Measurements from ENCODE around the gene NSD2. TPM values are rescaled to one million over a fixed set of nuclear protein-coding genes. Genes with fewer than 3 reads are reported as not detected.

Gene NSD2
- total and polyA plus RNA-seq, 9 of the 15 experiments (the other 6 are each of a cell fraction or from before 2014, with no cell fraction given), result 6.4 to 126 (median 58.8) TPM

DNA sequence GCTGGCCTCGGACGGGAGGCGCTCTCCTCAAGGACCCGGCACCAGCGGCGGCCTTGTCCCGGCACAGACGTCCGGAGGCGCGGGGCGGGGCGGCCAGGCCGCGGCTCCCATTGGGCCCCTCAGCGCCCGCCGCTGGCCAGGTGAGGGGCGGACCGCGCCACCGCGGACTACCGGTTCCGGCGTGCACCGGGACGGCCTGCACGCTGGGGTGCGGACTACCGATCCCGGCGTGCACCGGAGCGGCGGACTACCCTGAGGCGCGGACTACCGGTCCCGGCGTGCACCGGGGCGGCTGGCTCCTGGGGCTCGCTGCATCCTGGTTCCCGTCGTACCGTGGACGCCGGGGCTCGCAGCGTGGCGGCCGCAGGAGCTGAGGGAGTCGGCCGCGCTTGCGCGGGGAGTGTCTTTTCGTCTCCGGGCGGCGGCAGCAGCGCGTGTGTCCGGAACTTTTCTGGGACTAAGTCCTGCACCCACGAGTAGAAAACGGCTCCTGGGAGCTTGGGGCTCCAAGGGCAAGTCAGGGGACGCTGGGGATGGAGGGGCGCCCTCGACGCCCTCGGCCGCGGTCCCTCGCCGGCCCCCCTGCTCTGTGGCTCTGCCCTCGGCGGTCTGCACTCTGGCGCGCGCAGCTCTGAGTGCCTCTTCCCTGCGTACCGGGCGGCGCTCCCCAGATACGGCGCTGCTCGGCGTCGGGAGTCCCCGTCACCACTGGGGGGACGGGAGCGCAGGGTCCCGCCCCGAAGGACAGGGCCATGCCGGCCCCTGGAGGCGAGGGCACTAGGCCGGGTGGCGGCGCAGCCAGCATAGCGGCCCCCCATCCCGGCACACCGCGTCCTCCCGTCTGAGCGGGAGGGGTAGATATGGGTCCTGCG, 14.9 kb upstream of the NSD2 start, which contains the start of gene LETM1 (continued):
- TF ChIP-seq UBTF (IDR thresholded peaks at IDR 0.05; ENCODE audit: borderline replicate concordance in 1 of 2, low read depth in 2 of 2, low read length in 2 of 2), result peak; percentile 44 to 87; a peak in 2 of 4 replicates
- no peak for TF ChIP-seq NCOA1 (IDR thresholded peaks at IDR 0.05; ENCODE audit: low read depth)
- TF ChIP-seq, protein P1, sequence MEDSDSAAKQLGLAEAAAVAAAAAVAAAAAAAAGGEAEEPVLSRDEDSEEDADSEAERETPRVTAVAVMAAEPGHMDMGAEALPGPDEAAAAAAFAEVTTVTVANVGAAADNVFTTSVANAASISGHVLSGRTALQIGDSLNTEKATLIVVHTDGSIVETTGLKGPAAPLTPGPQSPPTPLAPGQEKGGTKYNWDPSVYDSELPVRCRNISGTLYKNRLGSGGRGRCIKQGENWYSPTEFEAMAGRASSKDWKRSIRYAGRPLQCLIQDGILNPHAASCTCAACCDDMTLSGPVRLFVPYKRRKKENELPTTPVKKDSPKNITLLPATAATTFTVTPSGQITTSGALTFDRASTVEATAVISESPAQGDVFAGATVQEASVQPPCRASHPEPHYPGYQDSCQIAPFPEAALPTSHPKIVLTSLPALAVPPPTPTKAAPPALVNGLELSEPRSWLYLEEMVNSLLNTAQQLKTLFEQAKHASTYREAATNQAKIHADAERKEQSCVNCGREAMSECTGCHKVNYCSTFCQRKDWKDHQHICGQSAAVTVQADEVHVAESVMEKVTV (CRISPR knock-in tag; IDR thresholded peaks at IDR 0.05), result no peak
- TF ChIP-seq KDM4B (IDR thresholded peaks at IDR 0.05; ENCODE audit: borderline replicate concordance in 2 of 2, low read depth in 1 of 2), result peak in 1 of 2 experiments; percentile 57; a peak in 1 of 4 replicates
- no peak for TF ChIP-seq RFX7 (CRISPR knock-in tag; IDR thresholded peaks at IDR 0.05)
- no peak for TF ChIP-seq MEF2A (IDR thresholded peaks at IDR 0.05; ENCODE audit: control insufficient read depth, low read depth, low read length)
- TF ChIP-seq, protein P2, sequence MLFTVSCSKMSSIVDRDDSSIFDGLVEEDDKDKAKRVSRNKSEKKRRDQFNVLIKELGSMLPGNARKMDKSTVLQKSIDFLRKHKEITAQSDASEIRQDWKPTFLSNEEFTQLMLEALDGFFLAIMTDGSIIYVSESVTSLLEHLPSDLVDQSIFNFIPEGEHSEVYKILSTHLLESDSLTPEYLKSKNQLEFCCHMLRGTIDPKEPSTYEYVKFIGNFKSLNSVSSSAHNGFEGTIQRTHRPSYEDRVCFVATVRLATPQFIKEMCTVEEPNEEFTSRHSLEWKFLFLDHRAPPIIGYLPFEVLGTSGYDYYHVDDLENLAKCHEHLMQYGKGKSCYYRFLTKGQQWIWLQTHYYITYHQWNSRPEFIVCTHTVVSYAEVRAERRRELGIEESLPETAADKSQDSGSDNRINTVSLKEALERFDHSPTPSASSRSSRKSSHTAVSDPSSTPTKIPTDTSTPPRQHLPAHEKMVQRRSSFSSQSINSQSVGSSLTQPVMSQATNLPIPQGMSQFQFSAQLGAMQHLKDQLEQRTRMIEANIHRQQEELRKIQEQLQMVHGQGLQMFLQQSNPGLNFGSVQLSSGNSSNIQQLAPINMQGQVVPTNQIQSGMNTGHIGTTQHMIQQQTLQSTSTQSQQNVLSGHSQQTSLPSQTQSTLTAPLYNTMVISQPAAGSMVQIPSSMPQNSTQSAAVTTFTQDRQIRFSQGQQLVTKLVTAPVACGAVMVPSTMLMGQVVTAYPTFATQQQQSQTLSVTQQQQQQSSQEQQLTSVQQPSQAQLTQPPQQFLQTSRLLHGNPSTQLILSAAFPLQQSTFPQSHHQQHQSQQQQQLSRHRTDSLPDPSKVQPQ (CRISPR knock-in tag; IDR thresholded peaks at IDR 0.05; ENCODE audit: borderline replicate concordance), result no peak
- TF ChIP-seq GATAD2A (IDR thresholded peaks at IDR 0.05), result peak; percentile 16; the same call in 1 of the 2 replicates
- peak; percentile 67 for TF ChIP-seq CHD1 (IDR thresholded peaks at IDR 0.05; ENCODE audit: low read length)
- no peak for TF ChIP-seq ZFP1 (CRISPR knock-in tag; IDR thresholded peaks at IDR 0.05)
- TF ChIP-seq ZZZ3 (IDR thresholded peaks at IDR 0.05), result no peak
- TF ChIP-seq, protein P3, sequence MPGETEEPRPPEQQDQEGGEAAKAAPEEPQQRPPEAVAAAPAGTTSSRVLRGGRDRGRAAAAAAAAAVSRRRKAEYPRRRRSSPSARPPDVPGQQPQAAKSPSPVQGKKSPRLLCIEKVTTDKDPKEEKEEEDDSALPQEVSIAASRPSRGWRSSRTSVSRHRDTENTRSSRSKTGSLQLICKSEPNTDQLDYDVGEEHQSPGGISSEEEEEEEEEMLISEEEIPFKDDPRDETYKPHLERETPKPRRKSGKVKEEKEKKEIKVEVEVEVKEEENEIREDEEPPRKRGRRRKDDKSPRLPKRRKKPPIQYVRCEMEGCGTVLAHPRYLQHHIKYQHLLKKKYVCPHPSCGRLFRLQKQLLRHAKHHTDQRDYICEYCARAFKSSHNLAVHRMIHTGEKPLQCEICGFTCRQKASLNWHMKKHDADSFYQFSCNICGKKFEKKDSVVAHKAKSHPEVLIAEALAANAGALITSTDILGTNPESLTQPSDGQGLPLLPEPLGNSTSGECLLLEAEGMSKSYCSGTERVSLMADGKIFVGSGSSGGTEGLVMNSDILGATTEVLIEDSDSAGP (CRISPR knock-in tag; IDR thresholded peaks at IDR 0.05), result no peak
- no peak for TF ChIP-seq PPARD (CRISPR knock-in tag; IDR thresholded peaks at IDR 0.05)
- no peak; the same call in 1 of the 2 replicates for TF ChIP-seq HMGXB4 (CRISPR knock-in tag; IDR thresholded peaks at IDR 0.05)
- 0 out of 2 replicates have a peak, but pooled peaks have one; percentile 39 for TF ChIP-seq RBM14 (IDR thresholded peaks at IDR 0.05; ENCODE audit: borderline replicate concordance, insufficient read depth, low read depth, low read length)
- no peak for TF ChIP-seq HNRNPH1 (optimal IDR thresholded peaks at IDR 0.05; ENCODE audit: low read depth, low read length)

Measured in K562 (cell line).